ENCODE data around the gene FLRT1. TPM values are rescaled to one million over a fixed set of nuclear protein-coding genes. Genes with fewer than 3 reads are reported as not detected.

The FLRT1 gene
- total RNA-seq, 1 experiment from 2014 or later = 0.31 TPM

GRCh38 chr11:64051297-64051696 lies 15.6 kb downstream of the FLRT1 start:
- Histone ChIP-seq H3K18ac (ENCODE audit: insufficient read length, low read depth, low read length) (no peak overlapping the region), H4K91ac (ENCODE audit: insufficient read length, low read depth, low read length) (no peak overlapping the region), H4K5ac (ENCODE audit: insufficient read length, low read depth, low read length) (no peak overlapping the region), H3K4me1 (ENCODE audit: insufficient read depth, low read length) (peaks cover 2% of the 10 kb centered on the region; the same call in 1 of the 2 replicates), H2AK5ac (ENCODE audit: insufficient read length, low read length) (no peak overlapping the region), H4K8ac (replicated peaks; ENCODE audit: insufficient read length, low read depth, low read length) (no peak overlapping the region), H3K23me2 (ENCODE audit: insufficient read length, low read depth, low read length, poor library complexity, severe bottlenecking) (no peaks in the 10 kb centered on the region), H3K27me3 (ENCODE audit: insufficient read depth, low read length) (peaks cover 13% of the 10 kb centered on the region; the same call in 1 of the 2 replicates), H2BK12ac (ENCODE audit: insufficient read length, low read depth, low read length) (no peak overlapping the region), H3K27ac (ENCODE audit: insufficient read length, low read depth, low read length) (no peak overlapping the region), H2BK5ac (ENCODE audit: insufficient read length, low read length) (no peak overlapping the region), H3K9ac (ENCODE audit: extremely low read depth, insufficient read length, low read length) (no peak overlapping the region), H3K56ac (ENCODE audit: insufficient read length, low read depth, low read length) (no peak overlapping the region), H3K9me3 (ENCODE audit: control insufficient read depth, low read depth, low read length) (no peaks in the 10 kb centered on the region), H3K4me2 (ENCODE audit: insufficient read depth, insufficient read length, low read length) (no peak overlapping the region), H3K14ac (ENCODE audit: insufficient read depth, low read length) (no peak overlapping the region), H2BK15ac (ENCODE audit: low read depth, low read length) (no peak overlapping the region), H4K20me1 (ENCODE audit: control insufficient read depth, insufficient read depth, insufficient read length) (no peaks in the 10 kb centered on the region), H3T11ph (ENCODE audit: low read length) (no peak overlapping the region), H2BK120ac (ENCODE audit: low read depth, low read length, poor library complexity, severe bottlenecking) (no peak overlapping the region), H2AFZ (ENCODE audit: low read length) (no peak overlapping the region), H3K79me1 (ENCODE audit: insufficient read depth, low read depth, low read length, poor library complexity, severe bottlenecking) (no peaks in the 10 kb centered on the region), H3K4ac (ENCODE audit: low read depth, low read length) (no peak overlapping the region), H3K23ac (ENCODE audit: insufficient read length, low read depth, low read length) (no peak overlapping the region), H2BK20ac (ENCODE audit: low read depth, low read length, poor library complexity, severe bottlenecking) (no peak overlapping the region), H3K79me2 (ENCODE audit: insufficient read depth, low read length) (no peaks in the 10 kb centered on the region)
- Mint-ChIP-seq H3K4me3 (no peak overlapping the region), H3K27me3 (ENCODE audit: low read depth) (peaks cover 63% of the 10 kb centered on the region), H3K4me1 (peaks cover 29 to 33% of the 10 kb centered on the region in 2 experiments), H3K27ac (no peak overlapping the region), H3K9me3 (no peaks in the 10 kb centered on the region; a peak in 1 of 5 replicates), H3K36me3 (ENCODE audit: insufficient read depth in 1 of 3, low read depth in 3 of 3) (no peaks in the 10 kb centered on the region)
- WGBS (ENCODE audit: extremely low coverage, insufficient read length, low lambda C conversion rate) = no CpG with 5 or more reads among the region's 19 CpGs
- TF ChIP-seq, protein P1, sequence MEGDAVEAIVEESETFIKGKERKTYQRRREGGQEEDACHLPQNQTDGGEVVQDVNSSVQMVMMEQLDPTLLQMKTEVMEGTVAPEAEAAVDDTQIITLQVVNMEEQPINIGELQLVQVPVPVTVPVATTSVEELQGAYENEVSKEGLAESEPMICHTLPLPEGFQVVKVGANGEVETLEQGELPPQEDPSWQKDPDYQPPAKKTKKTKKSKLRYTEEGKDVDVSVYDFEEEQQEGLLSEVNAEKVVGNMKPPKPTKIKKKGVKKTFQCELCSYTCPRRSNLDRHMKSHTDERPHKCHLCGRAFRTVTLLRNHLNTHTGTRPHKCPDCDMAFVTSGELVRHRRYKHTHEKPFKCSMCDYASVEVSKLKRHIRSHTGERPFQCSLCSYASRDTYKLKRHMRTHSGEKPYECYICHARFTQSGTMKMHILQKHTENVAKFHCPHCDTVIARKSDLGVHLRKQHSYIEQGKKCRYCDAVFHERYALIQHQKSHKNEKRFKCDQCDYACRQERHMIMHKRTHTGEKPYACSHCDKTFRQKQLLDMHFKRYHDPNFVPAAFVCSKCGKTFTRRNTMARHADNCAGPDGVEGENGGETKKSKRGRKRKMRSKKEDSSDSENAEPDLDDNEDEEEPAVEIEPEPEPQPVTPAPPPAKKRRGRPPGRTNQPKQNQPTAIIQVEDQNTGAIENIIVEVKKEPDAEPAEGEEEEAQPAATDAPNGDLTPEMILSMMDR (conservative IDR thresholded peaks at IDR 0.05) = no peak
- no peak for DNase-seq

Measured in H9 (cell line).